SH-SY5Y (cell line): ENCODE results near the gene POU4F1.

Source experiments
- GATA2 ChIP-seq: IDR thresholded peaks from 2 replicates; pipeline ENCODE4 v1.6.1; 2011; ENCODE audit warnings: mild to moderate bottlenecking, low read depth, low read length
- GATA3 ChIP-seq: IDR thresholded peaks from 2 replicates; pipeline ENCODE4 v1.6.1; 2011; ENCODE audit warnings: low read depth, mild to moderate bottlenecking, low read length, moderate library complexity

GRCh38 chr13:78593652-78594455 is 9.5 kb downstream of the POU4F1 start:
- no peak for TF ChIP-seq GATA2
- no peak for TF ChIP-seq GATA3
